ENCODE data around the gene TMEM44. TPM values are rescaled to one million over a fixed set of nuclear protein-coding genes. Genes with fewer than 3 reads are reported as not detected.

The TMEM44 gene
- total RNA-seq, 1 donor, result 18.8 TPM

- Histone ChIP-seq H3K4me2 (ENCODE audit: insufficient read depth, low read length) (no peak overlapping the region), H3K27me3 (ENCODE audit: insufficient read depth, low read length) (no peaks in the 10 kb centered on the region), H3K4me1 (ENCODE audit: insufficient read depth, low read length) (peaks cover 33% of the 10 kb centered on the region), H3K4me3 (ENCODE audit: insufficient read depth, low read length) (no peak overlapping the region), H2AFZ (ENCODE audit: low read length) (no peak overlapping the region), H3K36me3 (ENCODE audit: insufficient read depth, low read length) (no peaks in the 10 kb centered on the region), H3K79me2 (ENCODE audit: insufficient read depth, low read length) (no peaks in the 10 kb centered on the region), H3K9me3 (ENCODE audit: low read depth, low read length) (no peaks in the 10 kb centered on the region), H3K27ac (ENCODE audit: low read depth, low read length) (no peak overlapping the region), H4K20me1 (ENCODE audit: insufficient read depth, low read length) (no peaks in the 10 kb centered on the region)
- TF ChIP-seq CTCF (IDR thresholded peaks at IDR 0.05; ENCODE audit: extremely low read depth, low read depth, low read length), result no peak
- DNase-seq (ENCODE audit: insufficient read length, low spot score, missing footprints), result peak; percentile 22
These were observed 73.2 kb downstream of the TMEM44 start for GRCh38 chr3:194560047-194560446.

GRCh38 chr3:194559530-194559929 lies 73.7 kb downstream of the TMEM44 start:
- Histone ChIP-seq H3K27ac (ENCODE audit: low read depth, low read length) (no peak overlapping the region), H3K9me3 (ENCODE audit: low read depth, low read length) (no peaks in the 10 kb centered on the region), H3K36me3 (ENCODE audit: insufficient read depth, low read length) (no peaks in the 10 kb centered on the region), H4K20me1 (ENCODE audit: insufficient read depth, low read length) (no peaks in the 10 kb centered on the region), H3K79me2 (ENCODE audit: insufficient read depth, low read length) (no peaks in the 10 kb centered on the region), H3K4me2 (ENCODE audit: insufficient read depth, low read length) (no peak overlapping the region), H2AFZ (ENCODE audit: low read length) (no peak overlapping the region), H3K4me3 (ENCODE audit: insufficient read depth, low read length) (no peak overlapping the region), H3K27me3 (ENCODE audit: insufficient read depth, low read length) (no peaks in the 10 kb centered on the region), H3K4me1 (ENCODE audit: insufficient read depth, low read length) (peaks cover 38% of the 10 kb centered on the region)
- no peak for TF ChIP-seq CTCF (IDR thresholded peaks at IDR 0.05; ENCODE audit: extremely low read depth, low read depth, low read length)
- no peak for DNase-seq (ENCODE audit: insufficient read length, low spot score, missing footprints)

DNA sequence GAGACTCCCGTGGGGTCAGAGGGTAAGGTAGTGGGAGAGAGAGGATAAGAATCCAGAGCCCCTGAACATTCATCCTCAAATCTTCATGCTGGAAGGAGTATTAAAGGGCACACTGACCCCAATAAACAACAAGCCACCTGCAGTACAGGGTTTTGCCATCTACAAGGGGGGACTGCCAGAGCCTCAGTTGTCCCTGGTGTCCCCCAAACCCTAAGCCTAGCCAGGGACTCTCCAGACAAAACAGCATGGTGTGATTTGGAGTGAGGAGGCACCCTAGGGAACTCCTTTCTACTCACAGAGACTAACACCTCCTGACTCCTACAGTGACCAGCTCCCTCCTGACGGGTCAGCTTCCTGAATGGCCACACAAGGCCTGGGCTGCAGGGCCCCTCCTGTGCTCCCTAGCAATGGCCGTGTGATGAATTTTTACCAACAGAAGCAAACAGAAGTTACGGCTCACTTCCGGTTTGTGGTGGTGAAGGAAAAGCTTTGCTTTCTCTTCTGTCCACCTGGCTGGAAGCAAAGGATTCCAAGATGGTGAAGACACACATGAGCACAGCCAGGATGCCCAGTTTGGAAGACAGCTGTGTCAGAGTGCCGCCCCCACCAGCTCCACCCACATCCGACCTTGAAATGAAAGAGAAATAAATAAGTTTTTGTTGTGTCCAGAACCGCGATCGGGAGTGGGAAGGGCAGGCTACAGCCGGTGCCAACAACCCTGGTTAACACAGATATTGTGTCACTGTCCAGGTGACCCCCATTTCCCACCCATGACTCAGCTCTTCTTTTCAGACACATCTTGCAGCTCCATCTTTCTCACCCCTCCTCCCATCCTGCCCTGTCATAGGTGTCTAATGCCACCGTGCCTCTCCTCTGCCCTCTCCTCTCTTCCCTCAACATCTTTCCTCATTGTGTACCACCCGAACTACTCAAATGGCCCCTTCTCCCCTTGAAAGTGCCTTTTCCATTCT lies 76.8 kb downstream of the TMEM44 start:
- no peaks in the 10 kb centered on the region for H3K27me3 ChIP-seq (ENCODE audit: insufficient read depth, low read length)
- peaks cover 32% of the 10 kb centered on the region for H3K4me1 ChIP-seq (ENCODE audit: insufficient read depth, low read length)
- DNase-seq (ENCODE audit: insufficient read length, low spot score, missing footprints), result peak; percentile 75
- no peak for TF ChIP-seq CTCF (IDR thresholded peaks at IDR 0.05; ENCODE audit: extremely low read depth, low read depth, low read length)
- H3K27ac ChIP-seq (ENCODE audit: low read depth, low read length), result peak overlapping the region; percentile 13
- H3K4me3 ChIP-seq (ENCODE audit: insufficient read depth, low read length), result peak overlapping the region; percentile 41
- peak overlapping the region; percentile 66 for H3K4me2 ChIP-seq (ENCODE audit: insufficient read depth, low read length)
- H3K36me3 ChIP-seq (ENCODE audit: insufficient read depth, low read length), result no peaks in the 10 kb centered on the region
- H3K79me2 ChIP-seq (ENCODE audit: insufficient read depth, low read length), result no peaks in the 10 kb centered on the region
- no peaks in the 10 kb centered on the region for H3K9me3 ChIP-seq (ENCODE audit: low read depth, low read length)
- no peaks in the 10 kb centered on the region for H4K20me1 ChIP-seq (ENCODE audit: insufficient read depth, low read length)
- H2AFZ ChIP-seq (ENCODE audit: low read length), result peak overlapping the region; percentile 71
